ENCODE data around the gene MMP27. TPM values are rescaled to one million over a fixed set of nuclear protein-coding genes. Genes with fewer than 3 reads are reported as not detected.

MMP27 gene
- not detected in 2 replicates for total RNA-seq

DNA sequence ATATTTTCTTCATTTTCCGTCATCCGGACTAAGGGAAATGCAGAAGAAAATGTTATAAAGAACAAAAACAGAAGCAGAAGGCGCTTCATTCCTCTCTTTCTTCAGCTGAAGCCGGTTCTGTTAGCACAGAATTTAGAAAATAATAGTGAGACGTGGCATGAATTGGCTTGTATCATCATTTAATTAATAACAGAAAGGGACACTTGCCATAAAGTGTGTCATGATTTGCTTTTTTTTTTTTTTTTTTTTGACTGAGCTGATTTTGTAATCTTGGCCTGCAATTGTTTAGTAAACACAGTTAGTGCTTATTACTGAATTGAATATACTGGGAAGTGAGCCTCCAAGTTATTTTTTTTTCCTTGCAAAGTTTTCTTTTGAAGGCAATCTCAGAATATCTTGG is at the start of gene MMP27:
TSS of gene MMP27 (minus strand) at position 144 of the 400 bp plus-strand sequence. CDS start at position 89, 55 bp downstream.

GRCh38 chr11:102724904-102725500 is 19.4 kb upstream of the MMP27 start, which contains the start of gene MMP8:
Gene MMP8 (minus strand): TSS chr11:102724954. CDS start chr11:102724855, 99 bp downstream.

Other genes starting within 250 kb of the MMP27 start
- gene MMP7, start 175.0 kb downstream of the MMP27 start, total RNA-seq: 1.1 TPM in 1 of 2 replicates, not detected in the other
- not detected in 2 replicates for gene MMP20, start 80.4 kb downstream of the MMP27 start, total RNA-seq
- gene MMP8, start 19.2 kb upstream of the MMP27 start, total RNA-seq: 0.14 TPM in 1 of 2 replicates, not detected in the other
- 0.22 and 22.3 TPM in 2 replicates for gene MMP10, start 74.9 kb upstream of the MMP27 start, total RNA-seq
- 19.7 and 1,229 TPM in 2 replicates for gene MMP1, start 92.4 kb upstream of the MMP27 start, total RNA-seq
- gene MMP3, start 137.8 kb upstream of the MMP27 start, total RNA-seq: 56.5 and 1,280 TPM in 2 replicates
- 0.22 and 5.6 TPM in 2 replicates for gene MMP12, start 169.2 kb upstream of the MMP27 start, total RNA-seq
- 0.14 TPM in 1 of 2 replicates, not detected in the other for gene MMP13, start 250.0 kb upstream of the MMP27 start, total RNA-seq